HG02852 (cell line): ENCODE measurements around the gene PLCL2.
"Not testable (repeated sequence)": the region's sequence is repeated elsewhere in the genome, so short reads cannot be mapped to it uniquely, and the experiment has no call there.

Experiments used
- ATAC-seq: cut with Tn5 transposase; IDR thresholded peaks from one replicate; pipeline ENCODE4 v1.9.1; 2021; ENCODE audit warnings: mild to moderate bottlenecking, moderate library complexity; ENCODE audit not compliant: unreplicated experiment

PLCL2 gene

DNA sequence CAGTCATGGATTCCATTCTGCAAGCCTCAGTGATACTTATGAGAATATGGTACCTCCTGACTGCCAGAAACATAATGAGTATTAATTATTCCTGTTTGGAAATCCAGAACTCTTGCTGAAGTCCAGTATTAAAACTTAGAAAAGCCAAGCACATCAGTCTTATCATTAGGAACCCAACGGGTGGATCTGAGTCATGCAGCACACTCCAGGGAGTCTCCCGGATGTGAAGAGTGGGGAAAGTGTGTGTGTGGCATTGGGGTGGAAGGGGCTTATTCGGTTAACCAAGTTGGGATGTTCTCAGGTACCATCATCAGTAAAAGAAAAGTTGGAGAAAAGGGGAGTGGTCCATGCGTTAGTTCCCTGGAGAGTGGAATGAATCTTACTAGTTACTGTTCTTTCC lies 181.1 kb downstream of the PLCL2 start:
- ATAC-seq: no peak

DNA sequence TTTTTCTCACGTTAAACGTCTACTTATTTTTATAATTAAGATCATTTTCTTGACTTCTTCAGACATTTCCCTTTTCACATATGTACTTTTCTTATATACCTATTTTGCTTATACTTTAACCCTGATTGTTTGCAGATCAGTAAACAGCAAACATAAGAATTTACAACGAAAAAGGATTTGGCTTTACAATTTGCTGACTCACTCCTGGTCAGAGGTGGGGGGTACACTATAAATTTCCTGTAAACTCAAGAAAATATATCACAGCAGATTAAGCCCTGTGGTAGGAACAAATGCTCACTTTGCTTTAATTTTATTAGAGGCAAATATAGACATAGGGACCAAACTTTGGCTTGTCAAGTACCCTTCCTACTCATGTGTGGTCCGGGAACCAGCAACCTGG lies 185.0 kb downstream of the PLCL2 start:
- no peak for ATAC-seq

DNA sequence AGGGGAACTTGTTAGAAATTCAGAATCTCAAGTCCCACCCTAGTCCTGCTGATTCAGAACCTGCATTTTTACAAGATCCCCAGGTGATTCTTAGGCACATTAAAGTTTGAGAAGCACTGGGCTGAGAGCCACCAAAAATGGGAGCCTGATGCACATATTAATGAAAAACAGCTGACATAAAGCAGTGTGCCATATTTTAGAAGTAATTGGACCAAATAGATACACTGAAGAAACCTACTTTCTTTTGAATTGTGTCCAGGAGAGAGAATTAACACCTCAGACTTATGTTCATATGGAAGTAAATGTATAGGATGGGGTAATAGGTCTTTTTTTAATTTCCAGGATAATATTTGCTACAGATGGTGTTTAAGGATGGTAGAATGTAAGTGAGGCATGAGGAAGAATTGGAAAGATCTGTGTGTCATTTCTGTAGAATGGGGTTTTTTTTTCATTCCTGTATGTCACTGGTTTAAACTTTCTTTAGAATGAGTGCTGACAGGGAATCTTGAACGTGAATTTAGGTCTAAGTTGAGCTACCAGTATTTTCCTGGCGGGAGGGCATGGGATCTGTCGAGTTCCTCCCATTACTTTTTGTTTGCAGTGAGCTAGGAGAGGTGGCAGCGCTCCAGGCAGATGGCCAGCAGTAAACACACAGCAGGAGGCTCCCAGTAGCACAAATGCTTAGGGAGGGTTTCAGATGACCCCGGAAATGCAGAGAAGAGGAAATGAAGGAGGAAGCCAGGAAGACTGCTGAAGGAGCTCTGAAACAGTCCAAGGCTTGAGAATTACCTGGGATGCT lies 185.6 kb downstream of the PLCL2 start:
- ATAC-seq: no peak

DNA sequence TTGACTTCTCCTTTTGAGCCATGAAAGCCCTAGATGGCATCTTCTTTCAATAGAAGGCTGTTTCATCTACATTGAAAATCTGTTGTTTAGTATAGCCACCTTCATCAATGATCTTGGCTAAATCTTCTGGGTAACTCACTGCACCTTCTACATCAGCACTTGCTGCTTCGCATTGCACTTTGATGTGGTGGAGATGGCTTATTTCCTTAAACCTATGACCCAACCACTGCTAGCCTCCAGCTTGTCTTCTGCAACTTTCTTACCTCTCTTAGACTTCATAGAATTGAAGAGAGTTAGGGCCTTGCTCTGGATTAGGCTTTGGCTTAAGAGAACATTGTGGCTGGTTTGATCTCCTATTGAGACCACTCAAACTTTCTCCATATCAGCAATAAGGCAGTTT lies 189.8 kb downstream of the PLCL2 start:
- no peak for ATAC-seq

DNA sequence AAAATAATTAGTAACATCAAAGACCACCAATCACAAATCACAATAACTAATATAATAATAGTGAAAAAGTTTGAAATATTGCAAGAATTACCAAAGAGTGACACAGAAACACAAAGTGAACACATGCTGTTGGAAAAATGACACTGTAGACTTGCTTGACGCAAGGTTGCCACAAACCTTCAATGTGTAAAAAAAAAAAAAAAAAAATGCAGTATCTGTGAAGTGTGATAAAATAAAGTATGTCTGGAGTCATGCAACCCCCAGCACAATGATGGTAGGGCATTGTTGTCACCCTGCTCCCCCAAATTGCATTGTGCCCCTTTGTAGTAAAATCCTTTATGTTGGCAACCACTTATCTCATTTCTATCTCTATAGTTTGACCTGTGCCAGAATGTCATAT lies 190.6 kb downstream of the PLCL2 start:
- no peak for ATAC-seq

DNA sequence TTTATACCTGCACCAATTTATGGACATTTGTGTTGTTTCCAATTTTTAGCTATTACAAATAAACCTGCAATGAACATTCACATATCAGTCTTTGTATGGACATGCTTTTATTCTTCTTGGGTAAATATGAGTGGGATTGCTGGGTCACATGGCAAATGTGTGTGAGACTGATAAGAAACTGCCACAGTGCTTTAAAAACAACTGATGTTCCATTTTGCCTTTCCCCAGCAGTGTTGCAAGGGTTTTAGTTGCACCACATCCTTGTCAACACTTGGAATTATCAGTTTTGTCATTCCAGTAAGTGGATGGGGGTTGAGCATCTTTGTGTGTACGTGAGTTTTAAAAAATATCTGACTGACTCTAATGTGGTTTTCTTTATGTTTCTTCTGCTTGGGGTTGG lies 191.2 kb downstream of the PLCL2 start:
- ATAC-seq: no peak

DNA sequence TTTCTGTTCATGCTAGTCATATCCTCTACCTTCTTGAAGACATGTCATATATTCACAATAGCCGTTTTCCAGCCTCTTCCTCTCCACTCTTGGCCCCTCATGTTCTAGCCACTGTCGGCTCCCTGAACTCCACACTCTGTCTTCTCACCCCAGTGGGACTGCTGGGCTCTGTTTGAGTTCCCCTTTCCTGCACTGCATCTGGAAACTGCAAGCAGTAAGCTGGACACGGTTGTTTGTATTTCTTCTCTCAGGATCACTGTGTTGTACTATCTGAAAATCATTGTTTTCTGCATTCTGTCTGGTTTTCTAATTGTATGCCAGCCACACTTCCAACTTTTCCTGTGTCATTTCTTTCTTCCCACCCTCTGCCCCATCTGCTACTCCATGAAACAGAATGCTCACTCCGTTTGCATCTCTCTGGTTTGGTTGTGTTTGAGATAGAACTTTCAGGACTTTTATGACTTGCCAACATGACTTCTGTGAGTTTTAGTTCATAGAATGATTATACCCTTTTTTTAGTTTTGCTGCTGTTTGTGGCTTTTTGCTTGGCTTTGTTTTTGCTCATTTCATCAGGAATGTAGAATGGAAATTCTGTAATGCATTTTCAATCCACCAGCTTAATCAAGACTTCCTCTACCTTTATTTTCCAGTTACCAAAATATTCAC lies 192.3 kb downstream of the PLCL2 start:
- ATAC-seq: no peak

DNA sequence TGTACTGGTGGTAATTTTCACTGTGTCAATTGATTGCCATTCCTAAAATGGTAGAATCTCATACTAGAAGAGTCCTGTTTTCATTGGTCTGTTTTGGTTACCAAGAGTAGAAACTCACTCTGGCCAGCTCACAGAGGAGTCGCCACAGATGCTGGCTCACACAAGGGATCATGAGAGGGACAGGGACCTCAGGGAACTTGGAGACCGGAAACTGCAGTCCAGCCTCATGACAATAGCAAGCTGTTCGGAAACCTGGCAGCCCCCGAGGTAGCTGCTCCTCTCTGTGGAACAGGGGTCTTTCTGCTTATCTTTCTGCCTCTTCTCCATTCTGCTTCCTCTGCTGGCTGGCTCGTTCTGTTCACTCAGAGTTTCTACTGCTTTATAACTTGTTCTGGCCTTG lies 192.9 kb downstream of the PLCL2 start:
- no peak for ATAC-seq

DNA sequence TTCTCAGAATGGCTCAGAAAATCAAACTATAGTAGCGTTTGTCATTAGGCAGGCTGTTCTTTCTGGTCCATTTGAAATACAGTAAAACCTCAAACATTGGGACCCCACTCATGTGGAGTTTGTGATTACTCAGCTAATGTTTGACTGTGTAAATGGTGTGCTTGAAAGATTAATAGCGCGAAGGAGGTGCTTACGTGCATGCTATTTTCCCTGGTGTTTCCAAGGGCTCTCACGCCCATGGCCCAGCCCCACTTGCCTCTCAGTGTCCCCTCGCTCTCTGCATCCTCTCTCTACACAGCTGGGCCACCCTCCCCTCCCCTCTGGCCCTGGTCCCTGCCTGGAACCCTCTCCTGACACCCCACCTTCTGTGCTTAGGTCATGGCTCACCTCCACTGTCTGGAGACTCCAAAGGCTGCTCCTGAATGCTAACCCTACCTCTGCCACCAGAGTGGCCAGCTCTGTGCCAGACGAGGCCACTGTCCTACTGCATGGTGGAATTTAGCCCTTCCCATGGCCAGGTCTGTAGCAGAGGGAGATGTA lies 194.2 kb downstream of the PLCL2 start:
- ATAC-seq: no peak

DNA sequence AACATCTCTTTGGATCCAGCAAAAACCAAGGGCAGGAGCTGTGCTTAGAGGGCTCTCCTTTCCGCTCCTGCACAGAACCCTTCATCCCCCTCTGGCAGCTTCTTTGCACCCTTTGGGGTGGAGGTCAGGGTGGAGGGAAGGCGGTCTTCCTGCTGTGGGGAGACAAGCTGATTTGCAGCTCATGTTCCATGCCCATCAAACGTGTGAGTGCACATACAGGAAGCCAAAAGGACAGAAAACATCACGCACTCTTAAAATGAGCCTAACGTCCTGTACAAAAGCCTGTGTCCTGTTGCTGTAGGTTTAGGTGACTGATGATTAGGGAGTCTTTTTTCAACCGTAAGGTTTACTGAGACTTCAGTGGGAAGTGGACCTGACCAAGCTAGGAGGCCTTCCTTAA lies 195.2 kb downstream of the PLCL2 start:
- no peak for ATAC-seq

DNA sequence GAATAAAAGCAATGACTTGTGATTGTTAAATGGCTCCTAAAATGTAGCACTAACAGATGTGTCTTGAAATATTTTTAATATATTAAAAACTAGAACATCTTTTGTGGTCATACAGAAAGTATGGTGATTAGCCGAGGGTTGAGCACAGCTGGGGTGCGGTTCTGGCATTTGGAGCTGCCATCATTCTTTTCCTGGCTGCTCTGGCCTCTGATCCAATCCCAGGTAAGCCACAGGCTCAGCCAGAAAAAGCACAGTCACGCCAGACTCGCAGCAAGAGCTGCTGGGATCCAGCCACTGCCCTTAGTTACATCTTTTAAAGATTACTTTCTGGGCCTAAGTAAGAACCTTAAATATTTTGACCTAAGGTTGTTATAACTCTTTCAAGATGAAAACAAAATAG lies 196.8 kb downstream of the PLCL2 start:
- no peak for ATAC-seq

DNA sequence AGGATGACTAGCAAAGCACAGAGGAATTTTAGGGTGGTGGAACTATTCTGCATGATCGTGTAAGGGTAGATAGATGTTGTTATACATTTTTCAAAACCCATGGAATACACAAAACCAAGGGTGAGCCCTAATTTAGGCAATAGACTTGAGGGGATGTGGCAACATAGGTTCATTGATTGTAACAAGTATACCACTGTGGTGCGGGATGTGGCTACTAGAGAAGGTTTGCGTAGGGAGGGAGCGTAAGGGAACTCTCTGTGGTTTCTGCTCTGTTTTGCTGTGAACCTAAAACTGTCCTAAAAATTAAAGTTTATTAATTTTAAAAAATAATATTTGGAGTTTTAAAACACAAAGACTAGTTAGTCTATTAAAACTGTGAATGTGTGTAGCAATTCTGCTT lies 202.8 kb downstream of the PLCL2 start:
- no peak for ATAC-seq

DNA sequence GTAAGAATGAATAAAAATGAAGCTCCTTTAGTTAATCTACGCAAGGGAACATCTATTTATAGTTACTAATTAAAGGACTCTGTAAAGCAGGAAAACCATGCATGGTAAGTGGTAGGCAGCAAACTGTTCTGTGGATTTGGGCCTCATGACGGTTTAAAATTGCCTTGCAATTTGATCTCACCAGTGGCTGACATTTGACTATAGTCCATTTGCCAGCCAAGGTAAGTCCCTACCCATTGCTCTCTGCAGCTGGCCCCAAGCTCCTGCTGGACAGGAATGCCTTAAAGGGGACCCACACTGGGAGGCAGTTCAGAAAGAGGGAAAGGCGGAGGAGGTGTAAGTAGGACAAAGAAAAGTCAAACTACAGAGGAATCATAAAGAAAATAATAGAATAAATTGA lies 203.3 kb downstream of the PLCL2 start:
- ATAC-seq: no peak

DNA sequence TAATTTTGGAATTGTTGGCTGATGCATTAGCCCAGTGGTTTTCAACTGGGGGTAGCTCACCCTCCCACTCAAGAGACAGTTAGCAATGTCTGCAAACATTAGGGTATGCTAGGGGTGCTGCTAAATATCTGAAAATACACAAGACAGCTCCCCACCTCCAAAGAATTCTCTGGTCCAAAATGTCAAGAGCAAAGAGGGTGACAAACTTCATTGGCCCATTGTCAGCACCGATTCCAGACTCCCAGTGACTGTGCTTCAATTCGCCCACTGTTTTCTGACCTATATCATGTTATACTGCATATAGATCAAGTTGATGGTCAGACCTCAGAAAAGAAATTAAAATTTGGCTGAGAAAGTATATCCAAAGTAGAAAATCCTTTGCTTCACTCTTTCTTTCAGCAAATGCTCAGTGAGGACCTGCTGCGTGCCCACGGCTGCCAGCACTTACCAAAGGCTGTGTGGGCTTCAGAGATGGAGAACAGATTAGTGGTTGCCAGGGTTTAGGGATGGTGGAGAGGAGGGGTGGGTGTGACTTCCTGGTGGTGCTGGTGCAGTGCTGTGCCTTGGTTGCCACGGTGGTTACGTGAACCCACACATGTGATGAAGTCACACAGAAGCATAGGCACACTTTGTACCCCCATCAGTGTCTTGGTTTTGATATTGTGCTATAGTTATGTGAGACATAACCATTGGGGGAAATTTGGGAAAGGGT lies 204.0 kb downstream of the PLCL2 start:
- ATAC-seq: no peak

DNA sequence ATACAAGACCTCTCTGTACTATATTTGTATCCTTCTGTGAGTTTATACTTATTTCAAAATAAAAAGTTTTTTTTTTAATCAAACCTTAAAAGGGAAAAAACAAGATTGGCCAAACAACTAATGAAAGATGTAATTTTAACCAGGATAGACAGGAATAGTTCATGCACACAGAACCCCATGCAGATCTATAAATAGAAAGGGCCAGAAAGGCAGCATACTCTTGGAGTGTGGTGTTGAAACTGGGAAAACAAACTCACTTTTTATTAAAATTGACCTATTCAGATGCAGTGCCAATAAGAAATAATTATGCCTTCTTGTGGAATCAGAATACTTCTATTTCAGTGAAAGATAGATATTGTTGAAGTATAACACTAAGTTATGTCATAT lies 204.6 kb downstream of the PLCL2 start:
- ATAC-seq: no peak

DNA sequence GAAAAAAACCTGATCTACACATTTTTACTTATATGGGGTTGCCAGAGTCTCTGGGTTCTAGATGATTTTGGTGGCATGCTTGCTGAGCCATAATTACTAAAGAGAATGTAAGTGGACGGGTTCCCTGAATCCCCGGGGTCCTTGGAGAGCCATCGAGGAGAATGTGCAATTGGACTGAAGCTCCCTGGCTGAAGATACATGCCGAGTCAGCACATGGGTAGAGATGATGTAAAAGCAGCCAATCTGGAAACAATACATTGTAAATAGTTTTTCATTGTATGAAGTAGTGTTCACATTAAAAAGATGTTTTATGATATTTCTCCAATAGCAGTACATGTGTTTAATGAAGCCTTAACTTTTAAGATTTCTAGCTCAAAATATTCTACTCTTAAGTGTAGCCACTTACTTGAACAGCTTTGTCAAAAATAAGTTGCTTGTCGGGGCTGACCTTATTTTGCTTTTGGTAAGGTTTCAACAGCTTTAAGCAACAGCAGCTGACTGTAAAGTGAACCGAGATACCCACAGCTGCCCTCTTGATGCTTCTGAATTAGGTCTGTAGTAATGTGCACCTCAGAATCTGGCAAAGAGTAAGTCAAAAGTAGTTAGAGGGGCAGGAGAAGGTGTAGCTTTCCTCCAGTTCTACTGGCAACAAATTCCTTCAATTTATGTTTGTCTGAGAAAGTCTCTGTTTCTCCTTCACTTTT lies 205.7 kb downstream of the PLCL2 start:
- ATAC-seq: no peak

DNA sequence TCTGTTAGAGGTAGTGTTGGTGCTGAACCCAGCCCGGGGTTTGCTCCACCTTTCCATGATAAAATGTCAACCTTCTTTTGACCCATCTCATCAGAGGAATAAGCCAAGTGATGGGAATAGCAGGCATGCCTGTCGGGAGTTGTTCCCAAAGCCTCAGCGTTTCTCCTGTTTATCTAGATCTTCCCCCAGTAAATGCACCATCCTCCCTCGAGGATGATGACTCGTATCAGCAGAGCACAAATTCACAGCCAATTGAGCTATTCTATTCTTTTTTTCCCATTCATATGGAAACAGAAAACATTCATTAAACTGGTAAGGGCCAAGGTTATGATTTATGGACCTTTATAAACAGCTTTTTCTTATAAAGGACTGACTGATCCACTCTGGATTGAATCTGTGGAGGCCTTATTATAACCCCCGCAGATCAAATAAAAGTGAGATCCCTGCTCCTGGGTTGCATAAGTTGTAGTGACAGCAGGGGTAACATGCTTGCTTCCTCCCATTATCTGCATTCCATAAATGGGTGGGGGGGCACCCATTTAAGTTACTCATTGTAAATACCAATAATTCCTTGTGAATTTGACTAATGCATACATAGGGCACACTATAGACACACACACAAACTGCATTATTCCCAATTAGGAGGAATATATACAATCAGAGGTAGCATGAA lies 207.3 kb downstream of the PLCL2 start:
- no peak for ATAC-seq

DNA sequence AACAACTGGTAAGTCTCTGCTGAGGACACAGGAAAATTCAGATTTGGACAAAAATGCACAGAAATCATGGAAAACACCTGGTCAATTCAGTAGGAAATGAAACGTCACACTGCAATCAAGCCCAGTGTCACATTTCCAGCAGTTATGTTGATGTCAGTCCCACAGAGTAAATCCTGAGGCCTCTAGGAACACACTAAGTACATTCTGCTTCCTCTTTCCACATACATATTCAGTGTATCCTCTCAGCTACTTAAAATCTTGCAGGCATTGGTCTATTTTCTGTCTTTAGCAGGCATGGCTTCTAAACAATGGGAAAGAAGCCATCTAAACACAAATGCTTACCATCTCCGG lies 207.8 kb downstream of the PLCL2 start:
- no peak for ATAC-seq

DNA sequence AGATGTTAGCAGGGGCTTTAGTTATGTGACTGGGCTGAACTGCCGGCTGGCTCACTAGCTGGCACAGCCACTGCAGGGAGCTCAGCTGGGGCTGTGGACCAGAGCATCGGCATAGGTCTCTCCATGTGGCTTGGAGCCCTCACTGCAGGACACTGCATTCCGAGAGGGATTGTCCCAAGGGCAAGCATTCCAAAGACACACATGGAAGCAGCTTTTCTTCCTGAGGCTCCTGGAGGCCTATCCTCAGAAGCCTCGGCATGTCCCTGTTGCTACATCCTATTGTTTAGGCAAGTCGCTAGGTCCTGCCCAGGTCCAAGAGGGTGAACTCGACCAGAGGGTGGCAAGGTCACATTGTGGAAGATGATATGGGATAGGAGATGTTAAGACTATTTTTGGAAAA lies 209.8 kb downstream of the PLCL2 start:
- no peak for ATAC-seq

DNA sequence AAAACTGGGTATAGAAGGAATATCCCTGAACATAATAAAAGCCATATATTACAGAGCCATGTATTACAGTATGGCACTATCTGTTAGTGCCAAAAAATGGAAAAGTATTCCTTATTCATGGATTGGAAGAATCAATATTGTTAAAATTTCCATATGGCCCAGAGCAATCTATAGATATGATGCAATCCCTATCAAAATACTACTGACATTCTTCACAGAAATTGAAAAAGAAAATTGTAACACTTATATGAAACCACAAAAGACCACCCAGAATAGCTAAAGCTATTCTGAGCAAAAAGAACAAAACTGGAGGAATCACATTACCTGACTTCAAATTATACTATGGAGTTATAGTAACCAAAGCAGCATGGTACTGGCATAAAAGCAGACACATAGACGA lies 218.8 kb downstream of the PLCL2 start:
- ATAC-seq: no peak

DNA sequence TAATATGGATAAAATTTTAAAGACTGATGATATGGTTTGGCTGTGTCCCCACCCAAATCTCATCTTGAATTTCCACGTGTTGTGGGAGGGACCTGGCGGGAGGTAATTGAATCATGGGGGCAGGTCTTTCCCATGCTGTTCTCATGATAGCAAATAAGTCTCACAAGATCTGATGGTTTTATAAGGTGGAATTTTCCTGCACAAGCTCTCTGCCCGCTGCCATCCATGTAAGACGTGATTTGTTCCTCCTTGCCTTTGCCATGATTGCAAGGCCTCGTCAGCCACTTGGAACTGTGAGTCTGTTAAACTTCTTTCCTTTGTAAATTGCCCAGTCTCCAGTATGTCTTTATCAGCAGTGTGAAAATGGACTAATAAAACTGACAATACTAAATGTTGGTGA lies 222.0 kb downstream of the PLCL2 start:
- ATAC-seq: not testable (repeated sequence)
